ENCODE measurements around the gene PFN3.
A peak's percentile ranks its signal among the peaks of the same experiment; 100 is the strongest.

PFN3 gene

GRCh38 chr5:177396807-177397206 is 3.7 kb downstream of the PFN3 start:
- DNase-seq (ENCODE audit: low read depth in 2 of 2, low spot score in 1 of 2) = no peak

- no peak for DNase-seq (ENCODE audit: low read depth in 2 of 2, low spot score in 1 of 2)
Observed at GRCh38 chr5:177396078-177396477, 4.4 kb downstream of the PFN3 start.

GRCh38 chr5:177393990-177394389 is 6.5 kb downstream of the PFN3 start:
- no peak for DNase-seq (ENCODE audit: low read depth in 2 of 2, low spot score in 1 of 2)

- no peak for DNase-seq (ENCODE audit: low read depth in 2 of 2, low spot score in 1 of 2)
Observed at GRCh38 chr5:177393206-177393765, 7.2 kb downstream of the PFN3 start.

GRCh38 chr5:177392765-177393164 is 7.7 kb downstream of the PFN3 start:
- no peak for DNase-seq (ENCODE audit: low read depth in 2 of 2, low spot score in 1 of 2)

GRCh38 chr5:177390363-177391300 is 9.8 kb downstream of the PFN3 start:
- DNase-seq (ENCODE audit: low read depth in 2 of 2, low spot score in 1 of 2) = peak; percentile 69 to 78

GRCh38 chr5:177389241-177390169 is 11.0 kb downstream of the PFN3 start:
- peak in 1 of 2 donors; percentile 33 for DNase-seq (ENCODE audit: low read depth in 2 of 2, low spot score in 1 of 2)

- no peak for DNase-seq (ENCODE audit: low read depth in 2 of 2, low spot score in 1 of 2)
Observed at GRCh38 chr5:177388521-177389052, 11.9 kb downstream of the PFN3 start.

GRCh38 chr5:177387405-177387804 is 13.1 kb downstream of the PFN3 start:
- no peak for DNase-seq (ENCODE audit: low read depth in 2 of 2, low spot score in 1 of 2)

GRCh38 chr5:177386542-177386941 is 13.9 kb downstream of the PFN3 start:
- no peak for DNase-seq (ENCODE audit: low read depth in 2 of 2, low spot score in 1 of 2)

GRCh38 chr5:177385720-177386119 is 14.7 kb downstream of the PFN3 start:
- no peak for DNase-seq (ENCODE audit: low read depth in 2 of 2, low spot score in 1 of 2)

- DNase-seq (ENCODE audit: low read depth in 2 of 2, low spot score in 1 of 2) = no peak
Observed at GRCh38 chr5:177384134-177384533, 16.3 kb downstream of the PFN3 start, which contains the start of gene SLC34A1. Gene SLC34A1, plus strand, starts transcription at chr5:177384434. Its CDS starts 1,308 bp downstream, at chr5:177385742.

GRCh38 chr5:177383181-177383580 is 17.3 kb downstream of the PFN3 start:
- DNase-seq (ENCODE audit: low read depth in 2 of 2, low spot score in 1 of 2) = no peak

- no peak for DNase-seq (ENCODE audit: low read depth in 2 of 2, low spot score in 1 of 2)
Observed at GRCh38 chr5:177382423-177383029, 17.9 kb downstream of the PFN3 start.

GRCh38 chr5:177380805-177381126 is 19.7 kb downstream of the PFN3 start:
- DNase-seq (ENCODE audit: low read depth in 2 of 2, low spot score in 1 of 2) = no peak

- no peak for DNase-seq (ENCODE audit: low read depth in 2 of 2, low spot score in 1 of 2)
Observed at GRCh38 chr5:177378884-177379883, 21.3 kb downstream of the PFN3 start.

GRCh38 chr5:177377851-177378776 is 22.3 kb downstream of the PFN3 start:
- no peak for DNase-seq (ENCODE audit: low read depth in 2 of 2, low spot score in 1 of 2)

- DNase-seq (ENCODE audit: low read depth in 2 of 2, low spot score in 1 of 2) = no peak
Observed at GRCh38 chr5:177376107-177376506, 24.4 kb downstream of the PFN3 start.
